Neuronal stem cell (in vitro differentiated cells): ENCODE results near the gene SCYGR8.
"Not testable (repeated sequence)": the region's sequence is repeated elsewhere in the genome, so short reads cannot be mapped to it uniquely, and the experiment has no call there.

Experiments
- DNase-seq: peaks from one replicate; pipeline ENCODE4 v3.0.0-alpha.2; 2013; ENCODE audit warnings: low spot score
- H2AFZ ChIP-seq: one replicate; pipeline ENCODE4 v1.6.1; 2013; ENCODE audit warnings: mild to moderate bottlenecking, low read length, inconsistent platforms
- H2AK5ac ChIP-seq: 2 replicates; pipeline ENCODE4 v1.6.1; 2013; ENCODE audit warnings: low read depth, mild to moderate bottlenecking, inconsistent platforms, low read length, moderate library complexity, mixed read lengths
- H2BK120ac ChIP-seq: 2 replicates; pipeline ENCODE4 v1.6.1; 2013; ENCODE audit warnings: low read depth, mild to moderate bottlenecking, inconsistent platforms, low read length, moderate library complexity, mixed read lengths
- H2BK12ac ChIP-seq: one replicate; pipeline ENCODE4 v1.6.1; 2013; ENCODE audit warnings: low read length, inconsistent platforms
- H2BK15ac ChIP-seq: 2 replicates; pipeline ENCODE4 v1.6.1; 2013; ENCODE audit warnings: mild to moderate bottlenecking, low read length, inconsistent platforms, mixed read lengths
- H2BK5ac ChIP-seq: one replicate; pipeline ENCODE4 v1.6.1; 2013; ENCODE audit warnings: inconsistent platforms, mild to moderate bottlenecking, low read length, moderate library complexity
- H3K14ac ChIP-seq: one replicate; pipeline ENCODE4 v1.6.1; 2013; ENCODE audit warnings: low read length, inconsistent platforms
- H3K18ac ChIP-seq: 2 replicates; pipeline ENCODE4 v1.6.1; 2013; ENCODE audit warnings: low read length, inconsistent platforms
- H3K23ac ChIP-seq: 2 replicates; pipeline ENCODE4 v1.6.1; 2013; ENCODE audit warnings: low read depth, mild to moderate bottlenecking, mixed read lengths, low read length, inconsistent platforms; ENCODE audit not compliant: poor library complexity
- H3K27ac ChIP-seq: replicated peaks from 3 replicates; pipeline ENCODE4 v1.5.1; 2013; ENCODE audit warnings: low read length, inconsistent platforms
- H3K27me3 ChIP-seq, 3 experiments: 2 replicates each; pipeline ENCODE4 v1.6.1; 2013; ENCODE audit warnings: low read length in 3 of 3, mild to moderate bottlenecking in 2 of 3, inconsistent platforms in 1 of 3, low read depth in 1 of 3, mixed read lengths in 1 of 3, moderate library complexity in 1 of 3; ENCODE audit not compliant: control insufficient read depth in 3 of 3, insufficient read depth in 3 of 3
- H3K36me3 ChIP-seq, 2 donors: replicated peaks in 1 of 2; 2 replicates each; pipeline ENCODE4 v1.6.1; 2013; ENCODE audit warnings: low read length in 2 of 2; ENCODE audit not compliant: control insufficient read depth in 2 of 2, insufficient read depth in 2 of 2
- H3K4ac ChIP-seq: 2 replicates; pipeline ENCODE4 v1.6.1; 2013; ENCODE audit warnings: inconsistent platforms, mild to moderate bottlenecking, low read length, moderate library complexity
- H3K4me1 ChIP-seq, 2 donors: 1 replicate in 1 of 2; 2 replicates in 1 of 2; pipeline ENCODE4 v1.6.1; 2013; ENCODE audit warnings: low read length in 2 of 2, low read depth in 1 of 2; ENCODE audit not compliant: control insufficient read depth in 2 of 2, insufficient read depth in 1 of 2
- H3K4me2 ChIP-seq: one replicate; pipeline ENCODE4 v1.6.1; 2013; ENCODE audit warnings: mild to moderate bottlenecking, low read length, inconsistent platforms; ENCODE audit not compliant: insufficient read depth, poor library complexity, severe bottlenecking
- H3K4me3 ChIP-seq, 2 donors: 2 replicates each; pipeline ENCODE4 v1.5.1; 2013; ENCODE audit warnings: low read length in 2 of 2, mild to moderate bottlenecking in 2 of 2, inconsistent platforms in 1 of 2, moderate library complexity in 1 of 2
- H3K79me1 ChIP-seq: one replicate; pipeline ENCODE4 v1.6.1; 2013; ENCODE audit warnings: low read depth, mild to moderate bottlenecking, inconsistent platforms, low read length, moderate library complexity
- H3K9ac ChIP-seq: one replicate; pipeline ENCODE4 v1.6.1; 2013; ENCODE audit warnings: mild to moderate bottlenecking, low read depth, low read length, inconsistent platforms; ENCODE audit not compliant: poor library complexity
- H3K9me3 ChIP-seq, 2 donors: replicated peaks in 1 of 2; 2 replicates each; pipeline versions ENCODE3 to v1.6.1; 2013; ENCODE audit warnings: low read length in 2 of 2, mild to moderate bottlenecking in 2 of 2, inconsistent platforms in 1 of 2, low read depth in 1 of 2, mixed read lengths in 1 of 2, moderate library complexity in 1 of 2; ENCODE audit not compliant: control insufficient read depth in 2 of 2, insufficient read depth in 1 of 2
- H4K8ac ChIP-seq: one replicate; pipeline ENCODE4 v1.6.1; 2013; ENCODE audit warnings: low read depth, mild to moderate bottlenecking, inconsistent platforms, low read length, moderate library complexity
- H4K91ac ChIP-seq: one replicate; pipeline ENCODE4 v1.6.1; 2013; ENCODE audit warnings: low read length, low read depth, mild to moderate bottlenecking, inconsistent platforms; ENCODE audit not compliant: poor library complexity
- WGBS, 2 donors: extraction: QIAGEN DNeasy Blood & Tissue Kit; methylation state at CpG; one replicate each; pipeline ENCODE4 v1.1.7; 2013; ENCODE audit warnings: missing lambda C conversion rate in 2 of 2, mixed read lengths in 1 of 2; ENCODE audit not compliant: insufficient read length in 2 of 2, insufficient replicate concordance in 1 of 2; ENCODE audit errors: extremely low coverage in 2 of 2; 5-methylcytosine and 5-hydroxymethylcytosine counted together

Gene SCYGR8

GRCh38 chr2:227720680-227721079, 25.0 kb upstream of the SCYGR8 start:
- no peak overlapping the region for H4K8ac ChIP-seq
- H3K9ac ChIP-seq = no peak overlapping the region
- H3K23ac ChIP-seq = no peak overlapping the region
- H2AK5ac ChIP-seq = no peak overlapping the region
- H3K36me3 ChIP-seq = no peaks in the 10 kb centered on the region
- H2BK12ac ChIP-seq = no peak overlapping the region
- H2BK5ac ChIP-seq = no peak overlapping the region
- no peak for DNase-seq
- H3K14ac ChIP-seq = no peak overlapping the region
- H3K4me1 ChIP-seq = no peaks in the 10 kb centered on the region
- H3K4ac ChIP-seq = no peak overlapping the region
- no peak overlapping the region for H3K27ac ChIP-seq
- H3K79me1 ChIP-seq = no peaks in the 10 kb centered on the region
- H3K9me3 ChIP-seq = no peaks in the 10 kb centered on the region
- H4K91ac ChIP-seq = no peak overlapping the region
- no peak overlapping the region for H3K4me3 ChIP-seq
- no peak overlapping the region for H2BK15ac ChIP-seq
- no peak overlapping the region for H3K18ac ChIP-seq
- no peak overlapping the region for H2BK120ac ChIP-seq
- H2AFZ ChIP-seq = no peak overlapping the region
- H3K4me2 ChIP-seq = no peak overlapping the region
- H3K27me3 ChIP-seq = peaks cover 0 to 19% (median 7%) of the 10 kb centered on the region in 3 experiments
- no CpG with 5 or more reads among the region's 4 CpGs for WGBS, 2 donors

GRCh38 chr2:227722821-227723220, 22.9 kb upstream of the SCYGR8 start:
- H2BK15ac ChIP-seq, H3K23ac ChIP-seq, DNase-seq, H3K36me3 ChIP-seq, H4K8ac ChIP-seq, H3K27ac ChIP-seq, H3K27me3 ChIP-seq, H3K4ac ChIP-seq, H3K18ac ChIP-seq, H3K4me2 ChIP-seq, H2BK120ac ChIP-seq, H4K91ac ChIP-seq, H3K4me1 ChIP-seq, H2BK5ac ChIP-seq, H2AFZ ChIP-seq, H3K9me3 ChIP-seq, H3K4me3 ChIP-seq, H3K79me1 ChIP-seq, H2BK12ac ChIP-seq, H2AK5ac ChIP-seq, H3K9ac ChIP-seq, H3K14ac ChIP-seq: not testable (repeated sequence)
- no CpG with 5 or more reads among the region's 7 CpGs for WGBS, 2 donors

GRCh38 chr2:227724394-227725039, 21.2 kb upstream of the SCYGR8 start, which contains the start of gene SCYGR6:
TSS of gene SCYGR6 (minus strand) at chr2:227724757. CDS start at chr2:227724757, 0 bp downstream.
- Histone ChIP-seq H3K9ac (no peak within 1 kb of the TSS), H2AFZ (no peak within 1 kb of the TSS), H3K4me2 (no peak within 1 kb of the TSS), H3K79me1 (no peaks in the 10 kb centered on the region), H2BK15ac (no peak within 1 kb of the TSS), H4K91ac (no peak within 1 kb of the TSS), H2BK12ac (no peak within 1 kb of the TSS), H3K27me3 (no peaks in the 10 kb centered on the region), H3K36me3 (no peaks in the 10 kb centered on the region), H3K9me3 (no peaks in the 10 kb centered on the region), H3K4me3 (no peak within 1 kb of the TSS), H2BK120ac (no peak within 1 kb of the TSS), H2AK5ac (no peak within 1 kb of the TSS), H3K4ac (no peak within 1 kb of the TSS), H4K8ac (no peak within 1 kb of the TSS), H3K23ac (no peak within 1 kb of the TSS), H3K27ac (no peak within 1 kb of the TSS), H3K14ac (no peak within 1 kb of the TSS), H3K18ac (no peak within 1 kb of the TSS), H3K4me1 (no peaks in the 10 kb centered on the region), H2BK5ac (no peak within 1 kb of the TSS)
- no peak for DNase-seq
- WGBS, 2 donors = no CpG with 5 or more reads among the region's 15 CpGs

GRCh38 chr2:227728035-227728434, 17.7 kb upstream of the SCYGR8 start, which contains the start of gene SCYGR7:
TSS of gene SCYGR7 (plus strand) at chr2:227728335. CDS start at chr2:227728335, 0 bp downstream.
- WGBS, 2 donors = no CpG with 5 or more reads among the region's 5 CpGs
- H3K4ac ChIP-seq = no peak within 1 kb of the TSS
- no peak within 1 kb of the TSS for H2AK5ac ChIP-seq
- no peak for DNase-seq
- H3K27ac ChIP-seq = no peak within 1 kb of the TSS
- H3K18ac ChIP-seq = no peak within 1 kb of the TSS
- no peaks in the 10 kb centered on the region for H3K27me3 ChIP-seq
- no peak within 1 kb of the TSS for H2BK5ac ChIP-seq
- H2BK12ac ChIP-seq = no peak within 1 kb of the TSS
- H3K14ac ChIP-seq = no peak within 1 kb of the TSS
- H3K36me3 ChIP-seq = no peaks in the 10 kb centered on the region
- no peaks in the 10 kb centered on the region for H3K4me1 ChIP-seq
- H3K9me3 ChIP-seq = no peaks in the 10 kb centered on the region
- no peak within 1 kb of the TSS for H3K4me2 ChIP-seq
- H2BK120ac ChIP-seq = no peak within 1 kb of the TSS
- no peak within 1 kb of the TSS for H2AFZ ChIP-seq
- no peak within 1 kb of the TSS for H4K91ac ChIP-seq
- H3K9ac ChIP-seq = no peak within 1 kb of the TSS
- no peak within 1 kb of the TSS for H4K8ac ChIP-seq
- no peaks in the 10 kb centered on the region for H3K79me1 ChIP-seq
- H3K23ac ChIP-seq = no peak within 1 kb of the TSS
- H3K4me3 ChIP-seq = no peak within 1 kb of the TSS
- H2BK15ac ChIP-seq = no peak within 1 kb of the TSS
